ENCODE data around the gene RASA1. TPM values are rescaled to one million over a fixed set of nuclear protein-coding genes. Genes with fewer than 3 reads are reported as not detected.

Gene RASA1
- total RNA-seq, 3 donors from 2014 or later = 31.8 to 54.2 (median 41.1) TPM

- Histone ChIP-seq H3K4me3 (peak overlapping the region; percentile 79 to 81 (median 81)), H3K27ac (peak overlapping the region; percentile 97), H3K4me1 (peaks cover 0 to 8% of the 10 kb centered on the region in 2 donors), H3K27me3 (no peaks in the 10 kb centered on the region), H3K9me3 (no peaks in the 10 kb centered on the region), H3K36me3 (no peaks in the 10 kb centered on the region)
- no peak for TF ChIP-seq POLR2A (IDR thresholded peaks at IDR 0.05)
- no peak for TF ChIP-seq POLR2AphosphoS5 (IDR thresholded peaks at IDR 0.05)
- TF ChIP-seq CTCF (IDR thresholded peaks at IDR 0.05) = no peak
- peak in 1 of 2 donors; percentile 19 for DNase-seq (ENCODE audit: low spot score in 2 of 2)
- intact Hi-C loops (cut with DNase I; ENCODE audit: low total_unique reads) = no loop called here
Measured at GRCh38 chr5:87411973-87412629, 144.4 kb downstream of the RASA1 start.

- intact Hi-C loops (cut with DNase I; ENCODE audit: low total_unique reads) = no loop called here
- H3K4me1 ChIP-seq = peaks cover 0 to 8% of the 10 kb centered on the region in 2 donors
- DNase-seq (ENCODE audit: low spot score in 2 of 2) = peak; percentile 94 to 98
- H3K9me3 ChIP-seq = no peaks in the 10 kb centered on the region
- no peaks in the 10 kb centered on the region for H3K27me3 ChIP-seq
- TF ChIP-seq CTCF (IDR thresholded peaks at IDR 0.05) = peak in 1 of 3 donors; percentile 7
- TF ChIP-seq POLR2A (IDR thresholded peaks at IDR 0.05) = peak; percentile 90
- TF ChIP-seq POLR2AphosphoS5 (IDR thresholded peaks at IDR 0.05) = peak; percentile 90 to 97 (median 96)
- H3K36me3 ChIP-seq = no peaks in the 10 kb centered on the region
- H3K4me3 ChIP-seq = peak within 1 kb of the TSS; percentile 79 to 81 (median 81)
- H3K27ac ChIP-seq = peak within 1 kb of the TSS; percentile 97
Measured at GRCh38 chr5:87412630-87413342, 145.1 kb downstream of the RASA1 start, which contains the start of gene CCNH. TSS of gene CCNH (minus strand) at chr5:87412930. CDS start at chr5:87412794, 136 bp downstream.

GRCh38 chr5:87413343-87413645 lies 145.6 kb downstream of the RASA1 start:
- TF ChIP-seq POLR2AphosphoS5 (IDR thresholded peaks at IDR 0.05) (no peak), POLR2A (IDR thresholded peaks at IDR 0.05) (no peak)
- Histone ChIP-seq H3K4me3 (peak overlapping the region; percentile 79 to 81 (median 81)), H3K27me3 (no peaks in the 10 kb centered on the region), H3K9me3 (no peaks in the 10 kb centered on the region), H3K36me3 (no peaks in the 10 kb centered on the region), H3K27ac (peak overlapping the region; percentile 97), H3K4me1 (peaks cover 0 to 8% of the 10 kb centered on the region in 2 donors)
- no peak for DNase-seq (ENCODE audit: low spot score in 2 of 2)
- intact Hi-C loops (cut with DNase I; ENCODE audit: low total_unique reads) = no loop called here

GRCh38 chr5:87418506-87418905 lies 150.8 kb downstream of the RASA1 start:
- no peaks in the 10 kb centered on the region for H3K4me1 ChIP-seq
- TF ChIP-seq POLR2A (IDR thresholded peaks at IDR 0.05) = no peak
- TF ChIP-seq POLR2AphosphoS5 (IDR thresholded peaks at IDR 0.05) = no peak
- no peak for TF ChIP-seq CTCF (IDR thresholded peaks at IDR 0.05)
- DNase-seq (ENCODE audit: low spot score in 2 of 2) = no peak
- H3K9me3 ChIP-seq = no peaks in the 10 kb centered on the region
- no peaks in the 10 kb centered on the region for H3K27me3 ChIP-seq
- intact Hi-C loops (cut with DNase I; ENCODE audit: low total_unique reads) = no loop called here
- no peak overlapping the region for H3K27ac ChIP-seq
- no peak overlapping the region for H3K4me3 ChIP-seq
- H3K36me3 ChIP-seq = no peaks in the 10 kb centered on the region

GRCh38 chr5:87421307-87421706 lies 153.6 kb downstream of the RASA1 start:
- H3K27ac ChIP-seq = no peak overlapping the region
- intact Hi-C loops (cut with DNase I; ENCODE audit: low total_unique reads) = no loop called here

More at GRCh38 chr5:87421307-87421706, 153.6 kb downstream of the RASA1 start:
- no peaks in the 10 kb centered on the region for H3K4me1 ChIP-seq
- DNase-seq (ENCODE audit: low spot score in 2 of 2) = no peak
- no peaks in the 10 kb centered on the region for H3K9me3 ChIP-seq
- H3K27me3 ChIP-seq = no peaks in the 10 kb centered on the region
- H3K4me3 ChIP-seq = no peak overlapping the region
- no peaks in the 10 kb centered on the region for H3K36me3 ChIP-seq
- TF ChIP-seq POLR2A (IDR thresholded peaks at IDR 0.05) (no peak), POLR2AphosphoS5 (IDR thresholded peaks at IDR 0.05) (no peak), CTCF (IDR thresholded peaks at IDR 0.05) (no peak)
